Measurements from ENCODE around the gene IQCN.

Gene IQCN

DNA sequence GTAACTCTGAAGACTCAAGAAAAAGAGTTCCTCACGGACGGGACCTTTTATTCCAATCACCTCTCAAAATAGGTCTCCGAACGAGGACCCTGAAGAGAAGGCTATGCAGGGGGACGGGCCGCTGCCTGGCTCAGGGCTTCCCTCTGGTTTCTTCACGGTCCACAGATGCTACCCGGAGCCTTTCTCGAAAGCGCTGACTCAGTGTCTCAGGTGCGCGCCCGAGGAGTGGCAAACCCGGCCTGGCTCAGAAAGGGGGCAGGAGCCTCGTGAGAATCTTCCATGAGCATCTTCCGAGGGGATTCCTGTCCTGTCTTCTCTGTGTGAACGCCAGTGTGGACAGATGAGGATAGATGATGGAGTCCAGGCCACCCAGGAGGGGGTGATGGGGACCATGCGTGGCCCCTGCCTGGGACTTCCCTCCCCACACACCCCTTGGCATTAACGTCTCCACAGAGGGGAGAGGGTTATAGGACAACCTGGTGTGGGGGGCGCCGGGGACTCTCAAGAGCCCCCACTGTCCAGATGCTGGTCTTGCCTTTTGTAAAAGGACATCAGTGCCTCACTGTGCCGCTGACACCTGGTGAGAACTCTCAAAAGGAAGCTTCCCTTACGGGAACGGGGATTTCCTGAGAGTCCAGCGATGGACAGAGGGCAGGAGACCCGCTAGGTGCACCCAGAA, 32.1 kb upstream of the IQCN start:
- DNase-seq: no peak

GRCh38 chr19:18304458-18305310, 30.4 kb upstream of the IQCN start:
- peak; percentile 75 for DNase-seq

- no peak for DNase-seq
Observed at GRCh38 chr19:18304208-18304457, 29.9 kb upstream of the IQCN start.

- DNase-seq: no peak
Observed at GRCh38 chr19:18301718-18302111, 27.5 kb upstream of the IQCN start.

- no peak for DNase-seq
Observed at GRCh38 chr19:18300930-18301717, 26.9 kb upstream of the IQCN start.

- no peak for DNase-seq
Observed at GRCh38 chr19:18299654-18300053, 25.4 kb upstream of the IQCN start.

GRCh38 chr19:18298601-18299000, 24.3 kb upstream of the IQCN start:
- no peak for DNase-seq

DNA sequence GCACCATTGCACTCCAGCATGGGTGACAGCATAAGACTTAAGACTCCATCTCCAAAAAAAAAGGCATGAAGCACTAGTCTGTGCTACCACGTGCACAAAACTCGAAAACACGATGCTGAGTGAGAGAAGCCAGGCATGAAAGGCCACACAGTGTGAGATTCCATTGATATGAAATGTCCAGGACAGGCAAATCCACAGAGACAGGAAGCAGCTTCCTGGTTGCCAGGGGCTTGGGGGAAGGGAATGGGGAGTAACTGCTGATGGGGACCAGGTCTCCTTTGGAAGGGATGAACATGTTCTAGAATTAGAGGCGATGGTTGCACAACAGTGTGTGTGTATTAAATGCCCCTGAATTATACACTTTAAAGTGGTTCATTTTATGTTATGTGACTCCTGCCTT, 23.1 kb upstream of the IQCN start:
- DNase-seq: no peak

DNA sequence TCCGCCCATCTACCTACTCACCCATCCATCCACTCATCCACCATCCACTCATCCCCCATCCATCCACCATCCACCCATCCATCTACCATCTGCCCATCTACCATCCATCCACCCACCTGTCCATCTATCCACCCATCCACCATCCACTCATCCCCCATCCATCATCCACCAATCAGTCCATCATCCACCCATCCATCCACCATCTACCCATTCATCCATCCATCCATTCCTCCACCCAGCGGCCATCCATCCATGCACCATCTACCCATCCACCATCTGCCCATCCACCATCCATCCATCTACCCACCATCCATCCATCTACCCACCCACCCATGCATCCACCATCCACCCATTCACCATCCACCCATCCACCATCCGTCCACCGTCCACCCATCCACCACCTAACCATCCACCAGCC, 20.8 kb upstream of the IQCN start:
- no peak for DNase-seq

DNA sequence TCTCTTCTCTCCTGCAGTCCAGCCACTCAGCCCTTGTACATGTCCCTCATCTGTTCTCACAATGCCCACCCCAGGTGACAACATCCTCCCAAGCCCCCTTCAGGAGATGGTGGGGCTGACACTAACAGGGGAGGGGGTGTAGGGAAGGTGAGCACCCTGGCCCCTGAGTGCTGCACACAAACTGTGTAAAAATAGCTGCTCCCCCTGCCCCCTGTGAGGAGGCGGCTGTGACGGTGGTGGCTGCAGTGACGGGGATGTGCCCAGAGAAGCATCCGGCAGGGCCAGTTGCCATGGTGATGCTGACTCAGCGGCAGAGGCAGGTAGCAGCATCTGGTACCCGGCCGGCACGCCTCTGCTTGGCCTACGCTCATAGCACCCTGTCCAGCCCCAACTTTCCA, 20.2 kb upstream of the IQCN start:
- peak; percentile 18 for DNase-seq

GRCh38 chr19:18293642-18294466, 19.6 kb upstream of the IQCN start:
- DNase-seq: no peak

- DNase-seq: peak; percentile 48
Observed at GRCh38 chr19:18292810-18293641, 18.8 kb upstream of the IQCN start.

DNA sequence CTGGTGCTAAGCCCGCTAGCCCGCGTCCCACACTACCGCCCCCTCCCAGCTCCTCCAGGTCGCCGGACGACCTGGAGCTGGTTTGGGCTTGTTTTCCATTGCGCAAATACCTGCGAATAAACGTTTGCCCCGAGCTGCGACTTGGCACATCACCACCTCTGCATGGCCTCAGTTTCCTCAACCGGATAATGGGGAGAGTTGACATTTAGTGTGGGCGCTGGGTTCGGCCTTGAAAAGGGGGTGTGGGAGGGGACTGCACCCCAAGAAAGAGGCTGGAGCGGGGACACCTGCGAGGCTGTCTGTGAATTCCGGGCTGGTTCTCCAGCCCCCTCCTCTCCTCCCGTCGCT, 18.2 kb upstream of the IQCN start:
- DNase-seq: peak; percentile 48

DNA sequence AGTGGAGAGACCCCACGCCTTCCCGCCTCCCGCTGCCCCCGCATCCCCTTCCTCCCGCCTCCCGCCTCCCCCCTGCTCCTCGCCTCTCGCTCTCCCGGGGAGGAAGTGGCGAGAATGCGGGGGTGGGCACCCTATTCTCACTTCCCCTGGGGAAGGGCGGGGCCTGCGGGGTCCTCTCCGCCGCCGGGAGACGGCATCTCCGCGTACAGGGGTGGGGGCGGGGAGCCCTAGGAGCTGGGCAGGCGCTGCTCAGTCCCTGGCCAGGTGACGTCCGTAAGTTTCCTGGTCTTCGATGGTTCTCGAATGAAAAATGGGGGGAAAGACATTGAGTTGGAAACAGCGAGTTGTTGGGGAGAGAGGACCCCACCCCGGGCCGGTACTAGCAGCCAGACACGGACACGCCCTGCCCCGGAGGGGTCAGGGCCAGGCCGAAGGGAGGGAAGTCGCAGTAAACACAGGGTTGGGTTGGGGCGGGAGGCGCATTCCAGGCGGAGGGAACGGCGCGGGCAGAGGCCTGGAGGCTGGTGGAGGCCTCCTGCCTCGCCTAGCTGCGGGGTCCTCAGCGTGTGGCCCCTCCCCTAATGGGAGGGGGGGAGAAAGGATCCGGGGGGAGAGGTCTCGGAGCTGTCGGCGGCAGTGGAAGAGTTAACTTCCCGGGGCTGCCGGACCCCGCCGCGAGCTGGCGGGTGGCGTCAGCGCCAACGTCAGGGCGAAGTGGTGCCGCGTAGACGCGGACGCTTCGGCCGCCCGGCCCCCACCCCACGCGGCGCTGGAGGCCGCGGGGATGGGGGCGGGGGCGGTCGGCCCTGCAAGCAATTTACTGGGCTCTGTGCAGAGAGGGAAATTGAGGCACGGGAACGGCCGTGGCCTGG, 17.6 kb upstream of the IQCN start:
- peak; percentile 66 for DNase-seq

DNA sequence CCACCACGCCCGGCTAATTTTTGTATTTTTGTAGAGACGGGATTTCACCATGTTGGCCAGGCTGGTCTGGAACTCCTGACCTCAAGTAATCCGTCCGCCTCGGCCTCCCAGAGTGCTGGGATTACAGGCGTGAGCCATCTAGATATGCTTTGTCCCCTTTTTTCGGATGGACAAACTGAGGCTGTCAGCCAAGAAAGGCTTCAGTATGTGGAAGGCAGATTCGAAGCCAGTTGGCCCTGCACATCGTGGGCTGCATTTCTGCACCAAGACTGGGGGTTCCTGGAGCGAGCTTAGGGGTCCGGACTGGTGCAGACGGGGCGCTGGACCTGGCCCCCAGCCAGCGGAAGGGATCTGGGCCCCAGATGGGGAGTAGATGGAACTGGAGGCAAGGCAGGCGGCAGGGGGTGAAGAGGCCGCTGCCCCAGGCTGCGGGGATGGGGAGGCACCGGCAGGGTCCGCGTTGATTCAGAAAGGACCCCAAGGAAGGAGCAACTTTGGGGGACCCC, 16.8 kb upstream of the IQCN start:
- DNase-seq: no peak

DNA sequence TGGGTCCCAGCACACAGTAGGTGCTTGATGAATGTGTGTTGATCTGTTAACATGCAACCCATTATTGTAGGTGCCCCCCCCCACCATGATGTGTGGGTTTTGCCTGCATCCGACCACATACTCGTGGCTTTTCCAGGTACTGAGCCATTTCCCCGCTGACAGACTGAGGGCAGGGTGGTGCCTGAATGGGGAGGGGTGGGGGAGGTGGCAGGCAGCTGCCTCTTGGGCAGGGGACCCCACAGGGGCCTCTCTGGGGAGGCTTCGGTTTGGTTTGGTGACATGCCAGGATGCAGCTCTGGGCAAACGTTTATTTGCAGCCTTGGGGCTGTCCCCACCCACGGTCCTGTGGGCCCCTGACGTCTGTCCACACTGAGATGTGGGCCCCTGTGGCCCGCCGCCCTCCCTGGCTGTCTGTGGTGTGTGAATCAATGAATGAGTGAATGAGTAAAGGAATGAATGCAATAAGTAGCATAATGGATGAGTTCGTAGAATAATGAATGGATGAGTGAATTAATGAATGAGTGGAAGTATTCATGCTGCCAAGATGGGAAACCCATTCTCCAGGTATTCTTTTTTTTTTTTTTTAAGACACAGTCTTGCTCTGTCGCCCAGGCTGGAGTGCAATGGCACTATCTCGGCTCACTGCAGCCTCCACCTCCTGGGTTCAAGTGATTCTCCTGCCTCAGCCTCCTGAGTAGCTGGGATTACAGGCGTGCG, 16.2 kb upstream of the IQCN start:
- no peak for DNase-seq

- no peak for DNase-seq
Observed at GRCh38 chr19:18289471-18290301, 15.4 kb upstream of the IQCN start.

GRCh38 chr19:18287836-18288772, 13.9 kb upstream of the IQCN start:
- no peak for DNase-seq
